ENCODE measurements around the gene CORO7.
"Not testable (repeated sequence)": the region's sequence is repeated elsewhere in the genome, so short reads cannot be mapped to it uniquely, and the experiment has no call there.

The CORO7 gene

GRCh38 chr16:4401510-4401909 lies 14.9 kb downstream of the CORO7 start:
- DNase-seq (ENCODE audit: low read depth) = no peak

DNA sequence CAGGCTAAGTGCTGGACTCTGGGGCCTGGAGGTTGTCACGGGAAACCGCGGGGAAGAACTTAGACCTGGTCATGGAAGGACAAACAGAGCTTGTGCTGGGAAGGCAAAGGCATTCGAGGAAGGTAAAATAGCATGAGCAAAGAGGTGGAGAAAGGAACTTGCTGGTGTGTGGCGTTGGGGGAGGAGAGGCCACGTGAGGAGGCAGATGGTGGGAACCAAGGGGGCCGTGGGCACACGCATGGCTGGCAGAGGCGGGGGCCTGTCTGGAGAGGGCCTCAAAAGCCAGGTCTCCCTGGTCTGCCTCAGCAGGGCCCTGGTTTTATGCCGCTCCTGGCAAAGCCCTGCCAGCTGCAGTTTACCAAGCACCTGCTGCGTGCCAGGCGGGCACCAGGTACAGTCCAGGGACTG lies 15.3 kb downstream of the CORO7 start:
- no peak for DNase-seq (ENCODE audit: low read depth)

DNA sequence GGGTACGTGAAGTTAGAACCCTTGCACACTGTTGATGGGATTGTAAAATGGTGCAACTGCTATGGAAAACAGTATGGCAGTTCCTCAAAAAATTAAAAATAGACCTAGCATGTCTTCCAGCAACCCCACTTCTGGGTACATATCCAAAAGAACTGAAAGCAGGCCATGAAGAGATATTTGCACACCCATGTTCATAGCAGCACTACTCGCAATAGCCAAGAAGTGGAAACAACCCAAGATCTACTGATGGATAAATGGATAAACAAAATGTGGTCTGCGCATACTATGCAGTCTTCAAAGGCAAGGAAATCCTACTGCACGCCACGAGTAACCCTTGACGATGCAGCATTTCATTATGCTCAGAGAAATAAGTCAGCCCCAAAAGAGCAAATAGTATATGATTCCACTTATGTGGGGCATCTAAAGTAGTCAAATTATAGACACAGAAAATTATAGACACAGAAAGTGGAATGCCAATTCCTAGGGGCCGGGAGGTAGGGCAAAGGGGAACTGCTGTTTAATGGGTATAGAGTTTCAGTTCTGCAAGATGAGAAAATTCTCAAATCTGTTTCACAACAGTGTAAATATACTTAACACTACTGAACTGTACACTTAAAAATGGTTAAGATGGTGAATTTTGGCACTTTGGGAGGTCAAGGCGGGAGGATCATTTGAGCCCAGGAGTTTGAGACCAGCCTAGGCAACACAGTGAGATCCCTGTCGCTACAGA lies 17.2 kb downstream of the CORO7 start:
- no peak for DNase-seq (ENCODE audit: low read depth)

DNA sequence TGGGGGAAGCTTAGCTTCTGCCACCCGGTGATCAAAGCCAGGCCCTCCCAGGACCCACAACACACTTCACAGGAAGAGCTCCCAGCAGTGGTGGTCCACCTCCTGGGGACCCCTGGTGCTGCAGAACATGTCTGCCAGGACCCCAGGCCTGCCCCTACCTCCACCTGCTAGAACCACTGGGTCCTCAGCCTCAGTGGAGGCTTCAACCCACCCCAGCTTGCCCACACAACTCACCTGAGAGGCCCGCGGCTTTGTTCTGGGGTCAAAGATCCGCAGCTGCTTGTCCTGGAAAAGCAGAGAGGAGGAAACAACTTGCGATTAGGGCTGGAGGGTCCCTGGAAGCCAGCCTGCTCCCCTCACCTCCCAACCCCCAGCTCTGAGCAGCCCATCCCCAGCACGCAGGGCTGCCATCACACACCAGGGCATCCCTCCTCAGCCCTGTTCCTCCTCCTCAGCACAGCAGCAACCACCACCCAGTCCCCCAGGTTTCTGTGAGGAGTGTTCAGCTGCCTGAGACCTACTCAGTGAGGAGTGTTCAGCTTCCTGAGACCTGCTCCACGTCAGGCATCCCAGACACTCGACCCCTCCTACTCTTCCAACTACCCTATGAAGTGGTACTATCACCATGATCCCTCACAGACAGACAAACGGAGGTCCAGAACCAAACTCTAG lies 21.2 kb downstream of the CORO7 start:
- DNase-seq (ENCODE audit: low read depth) = no peak

GRCh38 chr16:4393850-4394249 lies 22.5 kb downstream of the CORO7 start:
- DNase-seq (ENCODE audit: low read depth) = not testable (repeated sequence)

DNA sequence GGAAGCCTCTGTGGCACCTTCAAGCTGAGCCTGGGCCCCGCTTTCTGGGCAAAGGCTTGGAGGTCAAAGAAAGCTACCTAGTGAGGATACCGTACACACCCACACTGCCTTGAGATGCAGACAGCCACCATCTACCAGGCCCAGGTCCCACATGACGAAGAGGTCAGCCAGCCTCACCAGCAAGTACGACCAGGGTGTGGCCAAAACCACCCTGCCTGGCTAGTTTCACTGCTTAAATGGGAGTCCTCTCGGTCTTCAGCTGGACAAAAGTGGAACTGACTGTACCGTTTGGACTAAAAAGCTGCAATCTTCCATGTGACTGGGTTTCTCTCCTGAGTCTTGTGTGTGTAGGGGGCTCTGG lies 23.2 kb downstream of the CORO7 start:
- no peak for DNase-seq (ENCODE audit: low read depth)

GRCh38 chr16:4392382-4393239 lies 23.8 kb downstream of the CORO7 start:
- no peak for DNase-seq (ENCODE audit: low read depth)

GRCh38 chr16:4391631-4392381 lies 24.6 kb downstream of the CORO7 start:
- DNase-seq (ENCODE audit: low read depth) = no peak

DNA sequence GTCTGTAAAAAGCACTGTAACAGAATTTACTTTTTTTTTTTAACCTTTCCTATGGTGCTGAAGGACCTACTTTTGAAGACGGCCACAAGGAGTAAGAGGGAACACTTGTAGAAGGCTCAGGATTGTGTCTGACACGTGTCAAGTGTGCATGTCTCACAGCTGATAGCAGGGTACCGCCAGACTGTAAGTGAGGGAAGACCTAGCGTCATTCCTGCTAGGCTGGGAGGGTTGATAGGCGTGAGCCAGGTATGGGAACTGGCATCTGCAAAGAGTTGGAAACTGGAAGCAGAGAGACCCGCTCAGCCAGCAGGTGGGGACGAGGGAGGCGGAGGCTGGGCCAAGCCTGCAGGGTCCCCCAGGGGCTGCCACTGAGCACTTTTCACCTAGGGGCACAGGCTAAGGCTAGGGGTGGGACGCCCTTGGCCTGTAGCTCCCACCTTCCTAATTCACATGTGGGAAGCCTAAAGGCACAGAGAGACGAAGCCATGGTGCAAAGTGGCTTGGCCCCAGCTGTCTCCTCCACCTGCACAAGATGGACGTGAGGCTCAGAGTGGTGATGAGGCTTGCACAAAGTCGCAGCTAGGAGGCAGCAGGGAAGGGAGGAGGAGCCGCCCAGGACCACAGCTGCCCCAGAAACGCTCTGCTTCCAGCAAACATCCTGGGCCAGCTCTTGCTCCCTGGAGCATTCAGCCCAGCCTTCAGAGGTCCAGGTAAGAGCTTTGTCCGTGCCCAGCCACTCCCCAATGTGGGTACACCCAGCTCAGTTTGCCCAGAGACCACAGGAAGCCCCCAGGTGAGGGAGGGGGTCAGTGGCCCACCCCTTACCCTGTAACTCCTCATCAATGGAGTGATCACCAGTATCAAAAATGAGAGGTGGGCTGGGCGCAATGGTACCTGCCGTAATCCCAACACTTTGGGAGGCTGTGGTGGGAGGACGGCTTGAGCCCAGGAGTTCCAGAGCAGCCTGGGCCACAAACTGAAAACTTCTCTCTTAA lies 25.8 kb downstream of the CORO7 start:
- no peak for DNase-seq (ENCODE audit: low read depth)

GRCh38 chr16:4389051-4389955 lies 27.1 kb downstream of the CORO7 start:
- no peak for DNase-seq (ENCODE audit: low read depth)

GRCh38 chr16:4388271-4389021 lies 27.9 kb downstream of the CORO7 start:
- no peak for DNase-seq (ENCODE audit: low read depth)

DNA sequence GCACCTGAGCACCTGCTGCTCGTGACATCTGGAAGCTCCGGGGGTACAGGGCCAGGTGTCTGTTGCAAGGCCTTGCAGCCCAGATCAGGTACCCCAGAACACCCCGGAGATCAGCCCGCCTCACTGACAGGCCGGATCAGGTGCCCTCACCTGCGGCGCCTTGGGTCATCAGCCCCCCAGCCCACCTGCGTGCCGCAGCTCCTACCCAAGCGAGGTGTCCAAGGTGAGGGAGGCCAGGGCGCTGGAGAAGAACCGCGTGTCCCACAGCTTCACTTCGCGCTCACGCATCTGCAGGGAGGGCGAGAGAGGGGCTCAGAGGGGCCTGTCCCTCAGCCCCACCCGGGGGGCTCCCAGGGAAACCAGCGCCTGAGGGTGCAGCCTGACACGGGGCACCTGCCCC lies 28.6 kb downstream of the CORO7 start:
- DNase-seq (ENCODE audit: low read depth) = no peak

DNA sequence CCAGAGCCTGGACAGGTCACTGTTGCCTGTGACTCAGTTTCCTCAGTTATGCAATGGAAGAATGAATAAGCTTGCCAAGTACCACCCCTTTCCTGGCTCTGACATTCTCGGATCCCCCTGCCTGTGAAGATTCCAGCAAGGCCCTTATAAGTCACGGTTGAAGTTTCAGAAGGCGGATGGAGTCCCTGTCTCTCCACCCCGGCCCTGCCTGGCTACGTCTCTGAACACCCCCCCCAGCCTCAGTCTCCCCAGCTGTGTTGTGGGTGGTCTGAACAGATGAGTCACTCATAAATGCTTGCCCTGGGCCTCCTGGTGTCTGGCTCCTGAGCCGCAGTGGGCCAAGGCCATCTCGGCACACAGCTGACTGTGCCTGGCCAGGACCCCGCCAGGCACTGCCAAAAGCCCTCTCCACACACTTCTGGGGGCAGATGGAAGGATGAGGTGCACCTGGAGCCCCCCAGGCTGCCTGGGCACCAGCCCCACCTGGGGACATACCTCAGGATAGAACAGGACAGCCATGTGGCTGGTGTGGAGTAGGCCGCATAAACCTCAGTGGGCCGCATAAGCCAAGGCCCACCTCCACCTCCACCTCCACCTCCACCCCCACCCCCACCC lies 29.3 kb downstream of the CORO7 start:
- no peak for DNase-seq (ENCODE audit: low read depth)

GRCh38 chr16:4386451-4386805 lies 30.0 kb downstream of the CORO7 start:
- no peak for DNase-seq (ENCODE audit: low read depth)

DNA sequence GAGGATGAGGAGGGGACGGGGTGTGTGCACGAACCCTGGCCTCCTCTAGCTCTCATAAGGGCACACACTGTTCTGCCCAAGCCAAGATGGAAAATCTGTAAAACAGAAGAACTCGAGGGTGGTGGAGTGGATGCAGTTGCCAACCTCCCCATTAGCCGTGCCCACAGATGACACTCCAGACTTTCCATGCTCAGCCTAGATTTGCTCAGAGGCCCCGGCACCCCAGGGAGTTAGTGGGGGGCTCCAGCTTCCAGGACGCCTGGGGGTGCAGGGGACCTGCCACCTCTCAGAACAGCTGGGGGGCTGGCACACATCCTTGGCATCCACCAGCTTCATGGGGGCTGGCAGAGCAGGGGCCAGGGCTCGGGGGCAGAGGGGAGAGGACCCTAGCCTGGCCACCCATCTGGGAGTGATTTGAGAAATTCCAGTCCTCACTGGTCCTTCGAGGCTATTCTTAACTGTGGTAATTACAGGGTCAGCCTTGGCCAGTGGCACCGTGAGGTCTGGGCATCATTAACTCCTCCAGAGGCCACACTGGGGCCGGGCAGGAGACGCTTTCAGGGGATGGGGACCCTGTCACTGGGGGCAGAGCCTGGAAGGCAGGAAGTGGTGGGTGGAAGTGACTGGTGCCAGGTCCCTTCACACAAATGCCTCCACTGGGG lies 30.5 kb downstream of the CORO7 start:
- DNase-seq (ENCODE audit: low read depth) = no peak

DNA sequence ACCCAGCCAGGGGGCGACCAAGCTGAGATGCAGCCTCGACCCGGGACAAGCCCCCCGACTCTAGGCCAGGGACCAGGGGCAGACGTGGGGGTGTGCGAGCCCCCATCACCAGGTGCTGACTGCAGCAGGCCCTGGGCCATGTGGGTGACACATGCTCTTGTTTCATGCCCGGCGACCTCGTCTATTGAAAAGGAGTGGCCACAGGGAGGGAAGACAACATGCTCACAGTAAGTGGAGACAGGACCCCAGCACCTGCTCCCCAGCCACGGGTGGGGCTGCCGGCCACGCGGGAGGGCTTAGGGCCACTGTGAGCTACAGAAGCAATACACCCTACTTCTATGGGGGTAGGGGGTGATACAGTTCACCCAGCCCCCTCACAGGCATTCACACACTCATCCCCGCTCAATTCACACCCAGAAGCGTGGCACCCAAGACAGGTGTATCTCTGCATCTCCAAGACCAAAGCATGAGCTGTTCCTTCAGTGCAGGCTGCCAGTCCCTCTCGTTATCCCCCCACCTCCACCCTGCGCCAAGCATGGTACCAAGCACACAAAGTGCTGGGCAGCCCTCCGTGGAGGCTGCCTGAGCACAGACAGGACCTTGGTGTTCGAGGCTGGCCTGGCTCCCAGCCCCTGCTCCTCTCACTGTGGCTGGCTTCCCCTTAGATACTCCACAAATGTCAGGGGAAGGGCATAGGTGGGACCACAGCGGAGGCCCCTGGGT lies 31.2 kb downstream of the CORO7 start:
- DNase-seq (ENCODE audit: low read depth) = no peak

GRCh38 chr16:4384509-4384942 lies 31.9 kb downstream of the CORO7 start:
- DNase-seq (ENCODE audit: low read depth) = no peak
